Skin epidermis (tissue), 12 donors: ENCODE results near the gene RNF34.
A peak's percentile ranks its signal among the peaks of the same experiment; 100 is the strongest.
"Not testable (repeated sequence)": the region's sequence is repeated elsewhere in the genome, so short reads cannot be mapped to it uniquely, and the experiment has no call there.

Experiments used
- H3K27ac ChIP-seq, 21 experiments: fragments of 200-600 bp; sonication (generic) in 11 of 21; one replicate each; pipeline ENCODE4 v1.5.0; 2020; ENCODE audit warnings: mild to moderate bottlenecking in 3 of 21, inconsistent platforms in 2 of 21, moderate library complexity in 2 of 21
- H3K4me3 ChIP-seq, 7 experiments: fragments of 200-600 bp; sonication (generic) in 2 of 7; one replicate each; pipeline ENCODE4 v1.5.0; 2020; ENCODE audit warnings: inconsistent platforms in 2 of 7, mild to moderate bottlenecking in 2 of 7, moderate library complexity in 1 of 7

Gene RNF34

GRCh38 chr12:121384891-121385290 lies 15.0 kb upstream of the RNF34 start:
- H3K4me3 ChIP-seq, H3K27ac ChIP-seq: not testable (repeated sequence)

- H3K27ac ChIP-seq = no peak overlapping the region
- no peak overlapping the region for H3K4me3 ChIP-seq
Observed at GRCh38 chr12:121388421-121388981, 11.4 kb upstream of the RNF34 start.

- Histone ChIP-seq H3K4me3 (no peak overlapping the region), H3K27ac (no peak overlapping the region)
Observed at GRCh38 chr12:121390856-121391255, 9.1 kb upstream of the RNF34 start.

- peak overlapping the region in 12 of 21 experiments; percentile 15 to 57 (median 38) for H3K27ac ChIP-seq
- peak overlapping the region in 2 of 7 experiments; percentile 1 to 26 for H3K4me3 ChIP-seq
Observed at GRCh38 chr12:121391619-121392324, 8.1 kb upstream of the RNF34 start.

GRCh38 chr12:121392325-121392716 lies 7.6 kb upstream of the RNF34 start:
- Histone ChIP-seq H3K4me3 (no peak overlapping the region), H3K27ac (peak overlapping the region in 6 of 21 experiments; percentile 15 to 47 (median 36))

- no peak overlapping the region for H3K4me3 ChIP-seq
- no peak overlapping the region for H3K27ac ChIP-seq
Observed at GRCh38 chr12:121397521-121397920, 2.4 kb upstream of the RNF34 start.

GRCh38 chr12:121398355-121398754 lies 1.6 kb upstream of the RNF34 start:
- H3K4me3 ChIP-seq = no peak overlapping the region
- no peak overlapping the region for H3K27ac ChIP-seq

- H3K27ac ChIP-seq = peak overlapping the region; percentile 59 to 99 (median 93)
- H3K4me3 ChIP-seq = peak overlapping the region; percentile 69 to 99 (median 91)
Observed at GRCh38 chr12:121400332-121401139, 618 bp downstream of the RNF34 start.

- H3K27ac ChIP-seq = no peak overlapping the region
- no peak overlapping the region for H3K4me3 ChIP-seq
Observed at GRCh38 chr12:121403721-121404120, 3.8 kb downstream of the RNF34 start.

- Histone ChIP-seq H3K27ac (no peak overlapping the region), H3K4me3 (no peak overlapping the region)
Observed at GRCh38 chr12:121404734-121405133, 4.8 kb downstream of the RNF34 start.

GRCh38 chr12:121405211-121405610 lies 5.3 kb downstream of the RNF34 start:
- Histone ChIP-seq H3K27ac (no peak overlapping the region), H3K4me3 (no peak overlapping the region)

- H3K27ac ChIP-seq = no peak overlapping the region
Observed at GRCh38 chr12:121413917-121414316, 14.0 kb downstream of the RNF34 start.

GRCh38 chr12:121417847-121418246 lies 17.9 kb downstream of the RNF34 start:
- no peak overlapping the region for H3K27ac ChIP-seq
- no peak overlapping the region for H3K4me3 ChIP-seq

More at GRCh38 chr12:121413917-121414316, 14.0 kb downstream of the RNF34 start:
- H3K4me3 ChIP-seq = no peak overlapping the region

GRCh38 chr12:121420109-121420508 lies 20.2 kb downstream of the RNF34 start:
- H3K27ac ChIP-seq = no peak overlapping the region
- no peak overlapping the region for H3K4me3 ChIP-seq

- H3K4me3 ChIP-seq = no peak overlapping the region
Observed at GRCh38 chr12:121423253-121423652, 23.3 kb downstream of the RNF34 start.

GRCh38 chr12:121423682-121424623 lies 24.0 kb downstream of the RNF34 start:
- Histone ChIP-seq H3K4me3 (no peak overlapping the region), H3K27ac (peak overlapping the region in 1 of 21 experiments; percentile 21)

More at GRCh38 chr12:121423253-121423652, 23.3 kb downstream of the RNF34 start:
- H3K27ac ChIP-seq = peak overlapping the region in 1 of 21 experiments; percentile 21

GRCh38 chr12:121424624-121424975 lies 24.7 kb downstream of the RNF34 start:
- H3K4me3 ChIP-seq = no peak overlapping the region
- no peak overlapping the region for H3K27ac ChIP-seq

- Histone ChIP-seq H3K27ac (no peak overlapping the region), H3K4me3 (no peak overlapping the region)
Observed at GRCh38 chr12:121427556-121428050, 27.7 kb downstream of the RNF34 start.

- Histone ChIP-seq H3K4me3 (no peak overlapping the region), H3K27ac (no peak overlapping the region)
Observed at GRCh38 chr12:121428883-121429282, 29.0 kb downstream of the RNF34 start.
